Smooth muscle cell (in vitro differentiated cells): ENCODE results near the gene EGFR. TPM values are rescaled to one million over a fixed set of nuclear protein-coding genes. Genes with fewer than 3 reads are reported as not detected.
A peak's percentile ranks its signal among the peaks of the same experiment; 100 is the strongest.

ENCODE experiments used
- DNase-seq: peaks from one replicate; lab custom pipeline; 2025; ENCODE audit not compliant: unreplicated experiment; lab: John Stamatoyannopoulos, UW
- H2AFZ ChIP-seq: fragments of 200-600 bp; sonication (generic); 2 replicates; pipeline ENCODE4 v1.6.0; 2016; ENCODE audit warnings: antibody characterized with exemption, low read depth, mild to moderate bottlenecking
- H3F3A ChIP-seq: fragments of 200-600 bp; sonication (generic); 2 replicates; pipeline ENCODE4 v1.6.0; 2017; ENCODE audit warnings: antibody characterized with exemption, low read depth
- H3K27ac ChIP-seq: fragments of 200-600 bp; sonication (generic); 2 replicates; pipeline ENCODE4 v1.5.1; 2016; ENCODE audit warnings: low read depth, mild to moderate bottlenecking
- H3K27me3 ChIP-seq: fragments of 200-600 bp; sonication (generic); 2 replicates; pipeline ENCODE4 v1.6.1; 2016; ENCODE audit warnings: low read depth, mild to moderate bottlenecking
- H3K36me3 ChIP-seq: fragments of 200-600 bp; sonication (generic); 2 replicates; pipeline ENCODE4 v1.5.1; 2016; ENCODE audit warnings: low read depth
- H3K4me1 ChIP-seq: fragments of 200-600 bp; sonication (generic); 2 replicates; pipeline ENCODE4 v1.5.1; 2016; ENCODE audit warnings: low read depth
- H3K4me2 ChIP-seq: fragments of 200-600 bp; sonication (generic); 2 replicates; pipeline ENCODE4 v1.6.0; 2016; ENCODE audit warnings: mild to moderate bottlenecking
- H3K4me3 ChIP-seq: fragments of 200-600 bp; sonication (generic); 2 replicates; pipeline ENCODE4 v1.5.1; 2016; ENCODE audit warnings: mild to moderate bottlenecking
- H3K79me2 ChIP-seq: fragments of 200-600 bp; sonication (generic); 2 replicates; pipeline ENCODE4 v1.6.0; 2016; ENCODE audit warnings: low read depth, mild to moderate bottlenecking
- H3K9ac ChIP-seq: fragments of 200-600 bp; sonication (generic); 2 replicates; pipeline ENCODE4 v1.6.0; 2016; ENCODE audit warnings: low read depth
- H3K9me3 ChIP-seq: fragments of 200-600 bp; sonication (generic); replicated peaks from 2 replicates; pipeline ENCODE4 v1.5.1; 2016; ENCODE audit warnings: low read depth
- H4K20me1 ChIP-seq: fragments of 200-600 bp; sonication (generic); 2 replicates; pipeline ENCODE4 v1.6.0; 2016; ENCODE audit warnings: low read depth
- CTCF ChIP-seq: fragments of 200-600 bp; sonication (generic); IDR thresholded peaks from 2 replicates; pipeline ENCODE4 v1.5.1; 2017; ENCODE audit warnings: borderline replicate concordance, mild to moderate bottlenecking, antibody characterized with exemption; ENCODE audit not compliant: insufficient read depth, poor library complexity, severe bottlenecking
- WGBS: methylation state at CpG from one replicate; pipeline ENCODE4 v1.1.7; 2016; ENCODE audit warnings: low lambda C conversion rate; 5-methylcytosine and 5-hydroxymethylcytosine counted together
- polyA plus RNA-seq: library from polyadenylated mRNA; unstranded; fragments of >200 nt; fragmentation: Nextera tagmentation; extraction: Ambion mirVana; gene quantifications from 2 replicates; pipeline ENCODE4 v1.2.1, GENCODE V29; 2016
- total RNA-seq: library from RNA; depleted of rRNA; stranded (reverse); fragments of >200 nt; gene quantifications from 2 replicates; pipeline ENCODE4 v1.2.3, GENCODE V29; 2014

EGFR gene
- total and polyA plus RNA-seq, 2 experiments from 2014 or later: 9.0 to 31.1 TPM

GRCh38 chr7:55132890-55133551, 114.2 kb downstream of the EGFR start:
- Histone ChIP-seq H3F3A (peaks cover 33% of the 10 kb centered on the region), H4K20me1 (no peaks in the 10 kb centered on the region), H3K9me3 (no peaks in the 10 kb centered on the region), H3K4me1 (peaks cover 52% of the 10 kb centered on the region), H3K9ac (peak overlapping the region; percentile 89), H3K27me3 (no peaks in the 10 kb centered on the region), H2AFZ (no peak overlapping the region), H3K79me2 (no peaks in the 10 kb centered on the region), H3K36me3 (no peaks in the 10 kb centered on the region), H3K27ac (peak overlapping the region; percentile 99), H3K4me3 (no peak overlapping the region), H3K4me2 (peak overlapping the region; percentile 66)
- TF ChIP-seq CTCF: no peak
- DNase-seq: no peak
- WGBS: 48% methylated on average over 10 of the region's 10 CpGs

- H2AFZ ChIP-seq: no peak overlapping the region
- H3K4me3 ChIP-seq: no peak overlapping the region
- H3K27ac ChIP-seq: peak overlapping the region; percentile 99
- no peaks in the 10 kb centered on the region for H4K20me1 ChIP-seq
- no peak for TF ChIP-seq CTCF
- no peaks in the 10 kb centered on the region for H3K9me3 ChIP-seq
- H3K9ac ChIP-seq: peak overlapping the region; percentile 92
- no peaks in the 10 kb centered on the region for H3K27me3 ChIP-seq
- H3K79me2 ChIP-seq: no peaks in the 10 kb centered on the region
- H3K4me1 ChIP-seq: peaks cover 45% of the 10 kb centered on the region
- no peaks in the 10 kb centered on the region for H3K36me3 ChIP-seq
- H3F3A ChIP-seq: peaks cover 25% of the 10 kb centered on the region
- peak; percentile 36 for DNase-seq
- peak overlapping the region; percentile 66 for H3K4me2 ChIP-seq
- 35% methylated on average over 16 of the region's 16 CpGs for WGBS
These were observed 115.0 kb downstream of the EGFR start for GRCh38 chr7:55133630-55134358.

GRCh38 chr7:55134359-55134725, 115.5 kb downstream of the EGFR start:
- peak overlapping the region; percentile 99 for H3K27ac ChIP-seq
- no peaks in the 10 kb centered on the region for H3K27me3 ChIP-seq
- no peak for TF ChIP-seq CTCF
- H2AFZ ChIP-seq: no peak overlapping the region
- peak overlapping the region; percentile 92 for H3K9ac ChIP-seq
- WGBS: 90% methylated on average over 4 of the region's 4 CpGs
- peak overlapping the region; percentile 22 for H3K4me2 ChIP-seq
- H3K4me3 ChIP-seq: no peak overlapping the region
- no peaks in the 10 kb centered on the region for H4K20me1 ChIP-seq
- no peaks in the 10 kb centered on the region for H3K79me2 ChIP-seq
- no peaks in the 10 kb centered on the region for H3K9me3 ChIP-seq
- no peaks in the 10 kb centered on the region for H3K36me3 ChIP-seq
- peaks cover 20% of the 10 kb centered on the region for H3F3A ChIP-seq
- H3K4me1 ChIP-seq: peaks cover 39% of the 10 kb centered on the region
- DNase-seq: no peak
